Nephron progenitor cell (in vitro differentiated cells): ENCODE results near the gene KCNAB3.

Source experiments
- DNase-seq: peaks from one replicate; pipeline ENCODE4 v3.0.0; 2021
- H3K27ac Mint-ChIP-seq: 2 replicates; pipeline ENCODE4 v1.8.0; 2021; ENCODE audit warnings: mild to moderate bottlenecking, moderate library complexity, mixed read lengths
- H3K27me3 Mint-ChIP-seq: 2 replicates; pipeline ENCODE4 v1.8.0; 2021; ENCODE audit warnings: mild to moderate bottlenecking, low read depth, mixed read lengths; ENCODE audit not compliant: poor library complexity
- H3K36me3 Mint-ChIP-seq: 2 replicates; pipeline ENCODE4 v1.8.0; 2021; ENCODE audit warnings: low read depth, mixed read lengths
- H3K4me1 Mint-ChIP-seq: 2 replicates; pipeline ENCODE4 v1.8.0; 2021; ENCODE audit warnings: mixed read lengths
- H3K4me3 Mint-ChIP-seq: 2 replicates; pipeline ENCODE4 v1.8.0; 2021; ENCODE audit warnings: mild to moderate bottlenecking, moderate library complexity, mixed read lengths
- H3K9me3 Mint-ChIP-seq: 2 replicates; pipeline ENCODE4 v1.8.0; 2021; ENCODE audit warnings: mild to moderate bottlenecking, moderate library complexity, mixed read lengths
- CTCF ChIP-seq: fragments of 200-600 bp; sonication (generic); IDR thresholded peaks from 2 replicates; pipeline ENCODE4 v1.5.0; 2021; ENCODE audit warnings: antibody characterized with exemption

Gene KCNAB3

DNA sequence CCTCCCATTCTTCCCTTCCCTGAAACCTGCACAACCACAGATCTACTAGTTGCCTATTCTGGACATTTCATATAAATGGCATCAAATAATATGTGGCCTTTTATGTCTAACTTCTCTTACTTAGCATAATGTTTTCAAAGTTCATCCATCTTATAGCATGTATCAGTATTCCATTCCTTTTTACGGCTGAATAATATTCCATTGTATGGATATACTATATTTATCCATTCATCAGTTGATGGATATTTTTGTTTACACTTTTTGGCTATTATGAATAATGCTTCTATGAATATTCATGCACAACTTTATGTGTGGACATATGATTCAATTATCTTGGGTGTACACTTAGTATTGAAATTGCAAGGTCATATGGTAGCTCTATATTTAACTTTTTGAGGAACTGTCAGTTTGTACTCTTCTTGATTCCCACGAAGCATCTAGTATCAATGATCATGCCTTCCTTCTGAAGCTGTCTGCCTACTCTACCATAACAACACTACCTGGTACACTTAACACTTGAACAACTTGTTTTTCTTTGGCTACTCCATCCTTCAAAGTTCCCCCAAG, 53.8 kb downstream of the KCNAB3 start:
- Mint-ChIP-seq H3K4me1 (peaks cover 6% of the 10 kb centered on the region), H3K9me3 (no peaks in the 10 kb centered on the region), H3K27me3 (no peaks in the 10 kb centered on the region), H3K36me3 (peaks cover 48% of the 10 kb centered on the region), H3K4me3 (no peak overlapping the region), H3K27ac (no peak overlapping the region)
- no peak for TF ChIP-seq CTCF
- no peak for DNase-seq

- peaks cover 50% of the 10 kb centered on the region for H3K36me3 Mint-ChIP-seq
- H3K4me3 Mint-ChIP-seq: no peak overlapping the region
- H3K27ac Mint-ChIP-seq: peak overlapping the region; percentile 7
- H3K27me3 Mint-ChIP-seq: peaks cover 1% of the 10 kb centered on the region
- H3K4me1 Mint-ChIP-seq: peaks cover 19% of the 10 kb centered on the region
- no peak for DNase-seq
- TF ChIP-seq CTCF: no peak
- H3K9me3 Mint-ChIP-seq: no peaks in the 10 kb centered on the region
Measured at GRCh38 chr17:7873051-7873450, 56.6 kb downstream of the KCNAB3 start.
